GF-D8 (cell line): ENCODE results near the gene LIMS2.
A peak's percentile ranks its signal among the peaks of the same experiment; 100 is the strongest.

Experiments
- DNase-seq: peaks from one replicate; lab custom pipeline; 2025; lab: John Stamatoyannopoulos, UW

Gene LIMS2, protein sequence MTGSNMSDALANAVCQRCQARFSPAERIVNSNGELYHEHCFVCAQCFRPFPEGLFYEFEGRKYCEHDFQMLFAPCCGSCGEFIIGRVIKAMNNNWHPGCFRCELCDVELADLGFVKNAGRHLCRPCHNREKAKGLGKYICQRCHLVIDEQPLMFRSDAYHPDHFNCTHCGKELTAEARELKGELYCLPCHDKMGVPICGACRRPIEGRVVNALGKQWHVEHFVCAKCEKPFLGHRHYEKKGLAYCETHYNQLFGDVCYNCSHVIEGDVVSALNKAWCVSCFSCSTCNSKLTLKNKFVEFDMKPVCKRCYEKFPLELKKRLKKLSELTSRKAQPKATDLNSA

DNA sequence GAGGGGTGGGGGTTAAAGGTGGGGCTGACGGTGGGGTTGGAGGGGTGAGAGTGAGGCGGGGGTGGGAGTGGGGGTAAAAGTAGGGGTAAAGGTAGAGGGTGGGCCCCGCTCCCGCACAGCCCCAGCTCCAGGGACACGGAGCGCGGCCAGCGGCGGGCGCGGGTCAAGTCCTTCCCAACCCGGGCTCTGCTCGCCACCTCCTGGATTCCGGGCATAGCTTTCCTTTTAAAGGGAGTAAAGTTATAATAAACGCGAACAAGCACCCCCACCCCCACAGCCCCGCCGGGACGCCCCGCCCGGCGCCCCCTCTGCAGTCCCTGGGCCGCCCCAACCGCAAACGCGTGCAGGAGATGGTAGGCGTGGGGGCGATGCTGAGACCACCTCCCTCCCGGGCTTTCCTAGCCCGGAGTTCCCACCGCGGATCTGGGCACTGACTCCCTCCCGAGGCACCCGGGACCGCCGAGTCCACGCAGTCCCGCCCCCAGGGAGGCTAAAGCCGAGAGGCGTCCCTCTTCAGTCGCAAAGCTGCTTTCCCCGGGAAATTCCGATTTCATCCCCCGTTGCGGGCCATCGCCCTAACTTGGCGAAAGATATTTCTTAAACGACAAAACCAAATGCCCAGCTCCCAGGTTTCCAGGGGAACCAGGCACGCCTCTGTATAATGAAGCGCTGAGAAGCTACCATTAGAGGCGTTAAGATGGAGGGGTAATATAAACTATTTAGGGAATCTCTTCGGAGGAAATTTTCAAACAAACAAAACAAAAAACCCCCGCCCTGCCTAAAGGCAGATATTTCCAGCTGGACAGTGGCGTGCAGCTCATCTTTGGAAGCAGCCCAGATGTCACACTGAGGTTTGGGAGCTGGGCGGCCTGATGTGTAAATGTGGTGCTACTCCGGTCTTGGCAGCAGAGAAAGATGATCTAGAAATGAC lies at the start of gene LIMS2:
Gene LIMS2, minus strand, starts transcription at position 200 of the 931 bp plus-strand sequence. CDS start 506 bp downstream, outside the sequence.
- no peak for DNase-seq

DNA sequence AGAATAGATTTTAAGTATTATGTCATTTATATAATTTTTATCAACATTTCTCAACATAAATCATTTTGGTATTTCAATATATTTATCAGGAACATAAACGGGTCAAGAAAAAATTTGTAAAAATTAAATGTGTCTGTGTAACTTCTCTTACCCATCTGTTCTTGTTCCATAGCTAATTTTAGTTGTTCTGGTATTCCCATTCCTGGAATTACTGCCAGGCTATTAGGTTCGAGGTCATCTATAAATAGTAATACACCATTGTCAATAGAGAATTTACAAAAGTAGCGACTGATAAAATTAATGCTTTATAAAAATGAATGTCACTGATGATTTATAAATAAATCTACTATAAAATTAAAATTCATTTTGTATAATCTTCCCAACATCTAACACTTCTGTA lies 47.5 kb upstream of the LIMS2 start:
- DNase-seq: no peak

DNA sequence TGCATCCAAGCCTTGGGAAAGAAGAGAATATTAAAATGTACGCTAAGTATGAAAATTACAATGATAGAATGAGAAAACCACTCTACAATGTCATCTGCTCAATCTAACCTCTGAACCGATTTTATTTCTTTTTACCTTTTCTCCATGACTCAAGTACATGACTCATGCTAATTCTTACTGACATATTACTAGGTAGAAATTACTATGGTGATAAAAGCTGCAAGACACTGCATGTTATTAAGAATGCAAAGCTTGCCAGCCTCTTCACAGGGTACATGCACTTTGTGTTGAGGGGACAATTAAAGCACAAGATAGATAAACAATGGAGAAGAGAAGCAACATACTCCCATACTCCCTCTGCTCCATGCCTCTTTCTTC lies 46.6 kb upstream of the LIMS2 start:
- DNase-seq: no peak

DNA sequence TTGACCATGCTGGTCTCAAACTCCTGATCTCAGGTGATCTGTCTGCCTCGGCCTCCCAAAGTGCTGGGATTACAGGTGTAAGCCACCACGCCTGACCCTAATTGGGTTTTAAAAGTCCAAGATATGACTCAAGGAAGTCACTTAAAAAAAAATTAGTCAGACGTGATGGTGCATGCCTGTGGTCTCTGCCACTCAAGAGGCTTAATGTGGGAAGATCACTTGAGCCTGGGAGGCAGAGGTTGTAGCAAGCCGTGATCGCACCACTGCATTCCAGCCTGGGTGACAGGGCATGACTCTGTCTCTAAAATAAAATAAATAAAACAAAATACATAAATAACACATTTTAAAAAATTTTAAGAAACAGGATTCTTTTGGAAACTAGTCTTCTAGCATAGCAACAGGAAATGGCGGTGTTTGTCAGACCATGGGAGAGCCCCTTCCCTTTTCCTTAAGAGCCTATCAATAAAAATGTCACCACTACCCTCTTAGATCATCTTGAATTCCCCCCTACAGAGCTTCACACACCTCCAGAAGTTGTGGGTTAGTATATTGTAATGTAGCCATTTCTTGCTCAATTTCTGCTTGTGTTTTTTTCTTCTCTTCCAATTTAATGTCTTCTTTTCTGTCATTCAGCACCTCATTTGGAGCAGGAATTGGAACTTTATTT lies 46.1 kb upstream of the LIMS2 start:
- no peak for DNase-seq

DNA sequence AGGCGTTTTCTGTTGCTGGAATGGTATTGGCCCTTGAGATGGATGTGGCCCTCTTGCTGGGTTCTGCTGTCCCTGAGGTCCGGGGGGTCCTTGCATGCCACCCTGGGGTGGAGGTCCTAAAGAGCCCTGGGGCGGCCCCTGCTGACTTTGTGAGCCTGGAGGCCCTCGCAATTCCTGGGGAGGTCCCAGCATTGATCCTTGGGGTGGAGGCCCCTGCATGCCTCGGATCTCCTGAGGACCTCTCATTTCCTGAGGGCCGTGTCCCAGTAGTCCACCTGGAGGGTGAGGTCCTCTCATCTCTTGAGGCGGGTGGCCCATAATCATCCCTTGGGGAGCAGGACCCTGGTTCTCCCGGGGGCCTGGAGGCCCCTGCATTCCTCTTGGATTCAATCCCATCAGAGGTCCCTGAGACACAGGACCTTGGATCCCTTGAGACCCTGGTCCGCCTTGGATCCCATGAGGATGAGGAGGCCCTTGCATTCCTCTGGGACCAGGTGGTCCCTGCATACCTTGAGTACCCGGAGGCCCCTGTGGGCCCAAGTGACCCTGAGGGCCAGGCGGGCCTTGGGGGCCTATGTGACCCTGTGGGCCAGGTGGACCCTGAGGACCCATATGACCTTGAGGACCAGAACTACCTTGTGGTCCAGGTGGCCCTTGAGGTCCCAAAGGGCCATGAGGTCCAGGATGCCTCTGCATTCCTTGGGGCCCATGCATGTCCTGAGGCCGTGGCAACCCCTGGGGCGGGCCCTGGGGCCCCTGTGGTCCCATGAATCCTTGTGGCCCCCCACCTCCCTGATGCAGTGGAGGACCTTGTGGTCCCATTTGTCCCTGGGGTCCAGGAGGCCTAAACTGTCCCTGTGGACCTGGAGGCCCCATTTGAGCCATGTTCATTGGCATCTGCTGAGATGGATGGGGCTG lies 44.2 kb upstream of the LIMS2 start:
- no peak for DNase-seq

DNA sequence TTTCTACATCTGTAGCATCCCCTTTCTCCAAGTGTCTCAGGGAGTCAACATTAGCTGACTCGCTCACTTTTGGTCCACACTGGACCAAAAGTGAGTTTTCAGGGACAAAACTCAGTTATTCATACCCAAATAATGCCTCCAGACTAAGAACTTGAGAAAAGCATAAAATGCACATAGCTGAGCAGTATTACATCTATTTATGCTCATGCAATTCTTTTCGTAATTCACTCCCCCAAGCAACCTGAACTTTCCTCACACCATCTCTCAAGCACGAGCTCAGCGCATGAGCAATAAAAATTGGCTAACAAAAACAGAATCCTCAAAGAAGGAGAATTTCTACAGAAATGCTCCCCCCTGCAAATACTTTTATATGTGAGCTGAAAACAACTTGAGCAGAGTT lies 42.9 kb upstream of the LIMS2 start:
- DNase-seq: no peak

DNA sequence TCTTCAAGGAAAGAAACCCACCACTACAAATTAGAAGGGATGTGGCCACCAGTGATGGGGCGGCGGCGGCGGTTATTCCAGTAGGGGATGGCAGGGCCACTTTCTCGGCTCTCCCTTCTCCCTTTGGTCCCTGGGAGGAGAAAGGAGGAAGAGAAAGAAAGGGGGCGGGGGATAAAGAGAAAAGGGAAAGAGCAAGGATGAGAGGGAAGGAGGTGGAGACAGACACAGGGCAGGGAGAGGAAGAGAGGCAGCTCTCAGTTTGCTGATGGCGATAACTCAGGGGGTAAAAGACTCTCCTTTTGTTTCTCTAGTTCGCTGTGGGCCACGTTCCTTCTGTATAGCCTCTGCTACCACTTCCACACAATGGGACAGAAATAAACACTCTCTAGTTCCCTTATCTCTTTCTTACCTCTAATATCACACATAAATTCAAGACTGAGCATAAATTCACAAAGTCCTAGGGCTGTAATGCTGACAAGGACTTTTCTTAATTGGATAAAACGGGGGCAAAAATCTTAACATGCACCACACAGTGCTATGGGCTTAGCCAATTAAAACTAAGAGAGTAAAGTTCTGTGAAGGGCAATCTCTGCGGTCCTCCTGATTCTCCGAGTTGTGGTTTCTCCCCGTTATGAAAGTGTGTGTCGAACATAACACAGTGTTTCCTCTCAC lies 40.6 kb upstream of the LIMS2 start:
- DNase-seq: no peak

DNA sequence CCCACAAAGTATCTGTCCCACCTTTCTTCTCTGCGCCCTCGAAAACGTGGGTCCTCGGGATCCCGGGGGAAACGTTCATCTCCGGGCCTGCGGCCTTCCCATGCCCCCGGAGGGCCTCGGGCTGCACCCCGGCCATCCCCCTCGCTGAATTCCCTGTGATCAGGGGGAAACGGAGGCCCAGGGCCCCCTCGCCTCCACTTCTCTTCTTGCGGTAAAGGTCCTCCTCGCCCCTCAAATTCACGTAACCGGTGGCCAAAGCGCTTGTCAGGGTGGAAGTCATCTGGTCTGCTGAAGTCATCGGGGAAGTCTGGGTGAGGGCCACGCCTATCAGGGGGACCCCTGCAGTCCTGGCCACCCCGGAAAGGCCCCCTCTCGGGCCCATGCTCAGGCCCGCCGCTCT lies 38.2 kb upstream of the LIMS2 start:
- DNase-seq: no peak

DNA sequence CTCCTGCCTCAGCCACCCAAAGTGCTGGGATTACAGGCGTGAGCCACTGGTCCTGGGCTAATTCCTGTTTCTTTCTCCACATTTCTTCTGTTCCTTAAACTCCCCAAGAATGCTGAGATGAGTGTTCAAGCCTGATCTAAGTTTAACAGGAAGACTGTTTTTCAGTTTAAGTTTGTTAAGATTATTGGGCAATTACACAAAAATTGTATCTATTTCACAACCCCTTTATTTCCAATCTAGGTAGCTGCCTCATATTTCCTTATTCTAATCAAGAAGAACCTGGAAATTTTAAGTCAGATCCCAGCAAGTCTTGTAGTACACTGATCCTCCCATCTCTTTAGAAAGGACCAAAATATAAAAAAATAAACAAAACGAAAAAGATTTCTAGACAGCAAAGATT lies 37.7 kb upstream of the LIMS2 start:
- no peak for DNase-seq

DNA sequence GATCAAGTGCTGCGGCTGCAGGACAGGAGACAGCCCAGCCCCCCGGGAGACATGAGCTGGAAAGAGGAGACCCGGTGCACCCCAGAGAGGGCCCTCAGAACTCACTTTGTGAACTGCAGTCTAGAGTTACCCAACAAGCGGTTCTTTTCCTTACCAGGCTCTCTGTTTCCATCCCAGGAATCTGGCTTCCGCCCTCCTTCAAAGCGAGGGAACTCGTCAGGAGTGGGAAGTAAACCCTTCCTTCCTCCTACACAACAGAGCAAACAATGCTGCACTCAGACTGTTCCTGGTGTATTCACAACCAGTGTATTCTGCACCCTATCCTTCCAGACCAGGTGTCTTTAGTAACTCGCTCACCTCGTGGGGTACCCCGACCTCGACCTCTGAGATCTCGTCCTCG lies 34.0 kb upstream of the LIMS2 start:
- no peak for DNase-seq

DNA sequence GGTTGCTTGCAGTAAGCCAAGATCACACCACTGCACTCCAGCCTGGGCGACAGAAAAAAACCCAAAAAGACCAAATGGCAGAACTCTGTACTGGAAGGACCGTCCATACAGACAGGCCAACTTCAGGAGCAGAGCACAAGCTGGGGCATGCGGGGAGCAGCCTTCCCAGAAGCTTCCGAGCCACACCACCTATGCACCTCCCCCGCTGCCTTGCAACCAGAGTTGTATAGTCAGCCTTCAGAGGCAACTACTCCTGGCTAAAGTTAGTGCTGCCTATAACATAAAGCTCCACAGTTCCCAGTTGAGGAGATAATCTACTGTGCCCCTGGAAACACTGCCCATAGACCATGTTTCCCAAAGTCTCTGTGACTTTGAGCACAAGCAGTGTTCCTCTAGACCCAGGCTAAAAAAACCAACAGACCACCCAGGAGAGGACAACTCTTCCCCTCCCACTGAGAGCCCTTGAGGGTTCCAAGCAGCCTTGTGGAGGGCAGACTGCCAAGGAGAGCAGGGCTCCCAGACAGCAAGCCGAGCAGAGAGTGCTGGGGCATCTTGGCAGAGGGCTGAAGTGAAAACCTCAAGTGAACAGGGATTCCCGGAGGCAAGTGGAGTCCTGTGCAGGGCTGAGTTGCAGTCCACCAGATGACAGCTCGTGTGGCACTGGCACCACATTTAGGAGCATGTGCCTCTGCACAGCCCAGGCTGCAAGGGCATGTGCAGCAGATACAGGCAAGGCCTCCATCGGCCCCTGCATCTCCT lies 32.7 kb upstream of the LIMS2 start:
- no peak for DNase-seq

DNA sequence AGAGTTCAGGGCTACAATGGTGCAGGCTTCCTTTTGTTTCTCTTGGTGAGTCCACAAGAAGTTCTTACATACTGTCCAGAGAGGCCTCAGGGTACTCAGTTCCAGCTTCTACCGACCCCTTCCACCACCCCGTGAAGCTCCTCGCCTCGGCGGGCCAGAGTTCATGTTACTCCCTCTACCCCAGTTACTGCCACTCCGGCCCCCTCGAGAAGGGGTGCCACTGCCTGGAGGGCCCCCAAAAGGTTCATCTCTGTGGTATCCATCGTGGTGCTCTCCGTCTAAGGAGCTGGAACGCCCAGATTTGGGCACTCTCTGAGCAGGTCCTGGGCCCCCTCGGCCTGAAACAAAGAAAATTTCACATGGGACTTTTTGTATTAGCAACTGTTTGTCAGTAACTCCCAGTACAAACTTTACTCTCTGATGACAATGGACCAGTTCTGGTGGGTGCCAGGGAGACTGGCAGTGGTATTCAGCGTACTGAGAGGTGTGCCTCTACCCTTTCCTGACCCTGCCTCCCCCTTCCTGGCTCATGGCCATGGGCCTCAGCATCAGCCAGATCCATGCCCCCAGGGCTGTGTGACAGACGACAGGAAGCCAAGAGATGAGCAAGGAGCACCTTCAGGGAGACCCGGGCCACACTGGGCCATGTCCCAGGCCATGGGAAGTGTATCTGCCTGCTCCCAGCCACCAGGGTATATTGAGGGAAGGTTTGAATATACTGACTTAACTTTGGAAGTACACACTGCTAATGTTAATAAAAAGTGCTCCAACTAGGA lies 31.1 kb upstream of the LIMS2 start:
- DNase-seq: no peak

DNA sequence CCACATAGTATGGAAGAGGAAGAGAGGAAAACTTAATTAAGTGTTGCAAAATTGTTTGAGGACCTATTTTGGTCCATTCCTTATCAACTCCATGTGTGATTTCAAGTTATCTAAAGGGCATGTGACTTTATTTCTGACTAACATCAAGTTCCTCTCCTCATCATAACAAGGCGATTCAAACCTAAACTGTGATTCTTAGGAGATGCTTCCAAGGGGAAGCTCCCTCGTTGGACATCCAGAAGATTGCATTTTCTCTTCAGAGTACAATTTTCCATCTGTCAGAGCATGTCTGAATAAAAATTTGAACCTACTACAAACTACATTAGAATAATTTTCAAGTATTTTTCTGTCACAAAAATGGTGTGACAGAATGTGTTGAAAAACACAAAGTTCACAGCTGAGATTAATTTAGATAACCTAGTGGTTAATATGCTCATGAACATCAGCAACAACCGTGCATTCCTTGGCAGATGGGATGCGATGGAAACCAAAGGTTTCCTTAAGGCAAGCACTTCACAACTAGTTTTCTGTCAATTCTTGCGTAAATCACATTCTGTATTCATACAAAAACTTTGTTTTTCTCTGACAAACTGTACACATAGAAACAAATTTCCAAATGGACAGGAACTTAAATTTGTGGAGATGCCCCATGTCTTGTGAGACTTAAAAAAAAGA lies 30.2 kb upstream of the LIMS2 start:
- no peak for DNase-seq

DNA sequence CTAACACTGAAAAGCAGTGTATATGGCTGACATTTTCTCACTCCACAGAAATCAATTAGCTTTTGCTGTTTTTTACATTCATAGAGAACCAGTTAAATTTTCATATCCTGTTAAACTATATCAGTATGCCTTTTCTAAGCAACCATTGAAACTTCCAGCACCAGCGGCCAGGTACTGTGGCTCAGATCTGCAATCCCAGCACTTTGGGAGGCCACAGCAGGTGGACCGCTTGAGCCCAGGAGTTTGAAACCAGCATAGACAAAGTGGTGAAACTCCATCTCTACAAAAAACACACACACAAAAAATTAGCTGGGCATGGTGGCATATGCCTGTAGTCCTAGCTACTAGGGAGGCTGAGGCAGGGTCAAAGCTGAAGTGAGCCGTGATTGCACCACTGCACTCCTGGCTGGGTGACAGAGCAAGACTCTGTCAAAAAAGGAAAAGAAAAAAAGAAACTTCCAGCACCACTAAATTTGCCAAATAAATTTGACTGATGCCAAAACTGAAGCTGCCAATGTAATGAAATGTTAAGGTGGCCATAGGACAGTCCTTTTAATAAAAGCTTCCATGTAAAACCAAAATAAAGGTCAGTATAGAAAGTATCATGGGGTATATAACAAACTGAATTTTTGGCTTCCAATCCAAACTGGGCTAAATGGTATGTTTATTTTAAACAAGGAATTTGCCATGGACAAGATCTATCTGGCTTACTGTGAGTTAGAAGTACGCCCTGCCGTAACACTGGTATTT lies 29.5 kb upstream of the LIMS2 start:
- DNase-seq: no peak

DNA sequence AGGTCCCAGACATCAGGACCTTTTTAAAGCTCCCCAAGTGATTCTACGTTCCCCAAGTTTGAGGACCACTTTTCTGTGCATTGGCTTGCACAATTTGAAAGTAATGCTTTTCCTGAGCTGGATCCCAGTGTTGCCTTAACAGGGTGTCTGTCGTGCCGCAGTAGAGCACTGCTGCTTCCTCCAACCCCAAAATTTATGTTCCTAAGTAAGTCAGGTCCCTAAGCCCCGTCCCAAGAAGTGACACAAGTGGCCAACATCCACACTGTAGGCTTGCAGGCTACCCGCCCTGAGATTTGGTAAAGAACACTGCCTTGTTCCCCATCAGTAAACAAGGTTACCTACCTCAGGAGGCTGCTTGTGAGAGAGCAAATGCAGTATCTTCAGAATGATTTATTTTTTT lies 28.0 kb upstream of the LIMS2 start:
- no peak for DNase-seq

DNA sequence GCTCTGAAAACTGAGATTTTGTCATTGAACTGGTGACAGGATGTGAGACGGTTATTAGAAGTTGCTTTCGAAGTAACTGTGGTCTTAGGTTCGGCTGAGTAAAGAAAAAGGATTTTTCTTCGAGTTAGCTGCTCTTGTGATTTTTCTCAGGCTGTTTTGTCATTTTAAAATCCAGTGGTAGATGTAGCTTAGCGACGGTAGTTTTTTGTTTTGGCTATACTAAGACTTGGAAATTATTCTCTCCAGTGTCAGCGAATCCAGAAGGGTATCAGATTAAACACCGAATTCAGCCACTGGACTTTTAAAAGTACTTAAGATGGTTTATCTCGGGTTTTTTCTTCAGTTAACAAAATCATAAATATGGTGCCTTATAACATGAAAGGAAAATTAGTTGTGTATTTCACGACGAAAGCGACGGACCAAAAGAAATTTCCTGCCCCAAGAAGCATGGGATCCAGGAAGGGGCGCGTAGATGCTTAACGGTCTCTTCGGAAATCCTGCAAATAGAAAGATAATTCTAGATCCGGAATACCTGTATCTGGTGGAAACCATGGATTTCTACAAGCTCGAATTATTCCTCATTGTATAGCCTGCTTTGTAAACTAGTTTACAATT lies 27.2 kb upstream of the LIMS2 start:
- no peak for DNase-seq

DNA sequence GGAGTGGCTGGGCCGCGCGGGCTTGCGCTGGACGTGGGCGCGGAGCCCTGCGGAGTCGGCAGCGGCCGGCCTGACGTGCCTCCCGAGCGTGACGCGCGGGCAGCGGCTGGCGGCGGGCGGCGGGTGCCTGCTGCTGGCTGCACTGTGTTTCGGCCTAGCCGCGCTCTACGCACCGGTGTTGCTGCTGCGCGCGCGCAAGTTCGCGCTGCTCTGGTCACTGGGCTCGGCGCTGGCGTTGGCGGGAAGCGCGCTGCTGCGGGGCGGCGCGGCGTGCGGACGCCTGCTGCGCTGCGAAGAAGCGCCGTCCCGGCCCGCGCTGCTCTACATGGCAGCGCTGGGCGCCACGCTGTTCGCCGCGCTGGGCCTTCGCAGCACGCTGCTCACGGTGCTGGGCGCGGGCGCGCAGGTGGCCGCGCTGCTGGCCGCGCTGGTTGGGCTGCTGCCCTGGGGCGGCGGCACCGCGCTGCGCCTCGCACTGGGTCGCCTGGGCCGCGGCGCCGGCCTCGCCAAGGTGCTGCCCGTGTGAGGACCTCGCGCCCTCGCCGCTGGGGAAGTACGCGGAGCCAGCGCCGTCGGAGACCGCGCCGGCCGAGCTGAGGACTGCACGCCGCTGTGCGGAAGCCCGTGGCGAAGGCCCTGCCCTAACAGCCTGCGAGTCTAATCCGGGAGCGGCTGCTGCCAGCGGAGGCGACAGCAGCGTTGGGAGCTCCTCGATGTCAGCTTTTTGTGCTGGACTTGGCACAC lies 26.5 kb upstream of the LIMS2 start:
- DNase-seq: peak; percentile 66
